Cardiac muscle cell (in vitro differentiated cells and primary cell): ENCODE measurements around the gene SNX33. TPM values are rescaled to one million over a fixed set of nuclear protein-coding genes. Genes with fewer than 3 reads are reported as not detected.

Experiments used
- DNase-seq, 2 donors: peaks; one replicate each; pipeline versions ENCODE4 v3.0.0 to v3.0.0-alpha.2; 2010 to 2017; ENCODE audit warnings: low read depth in 1 of 2, low spot score in 1 of 2
- H3K27ac ChIP-seq: fragments of 200-600 bp; sonication (generic); 2 replicates; pipeline ENCODE4 v1.5.1; 2016
- H3K27me3 ChIP-seq: fragments of 200-600 bp; sonication (generic); 2 replicates; pipeline ENCODE4 v1.6.0; 2016; ENCODE audit warnings: control low read depth
- H3K36me3 ChIP-seq: fragments of 200-600 bp; sonication (generic); 2 replicates; pipeline ENCODE4 v1.5.1; 2016; ENCODE audit warnings: control low read depth
- H3K4me1 ChIP-seq: fragments of 200-600 bp; sonication (generic); 2 replicates; pipeline ENCODE4 v1.8.1; 2017; ENCODE audit warnings: low read depth, mild to moderate bottlenecking, mixed run types
- H3K4me3 ChIP-seq: fragments of 200-600 bp; sonication (generic); 2 replicates; pipeline ENCODE4 v1.5.1; 2016; ENCODE audit warnings: mild to moderate bottlenecking
- H3K9me3 ChIP-seq: fragments of 200-600 bp; sonication (generic); 2 replicates; pipeline ENCODE4 v1.5.1; 2017; ENCODE audit warnings: low read depth, mild to moderate bottlenecking, control low read depth
- CTCF ChIP-seq: IDR thresholded peaks from 2 replicates; pipeline ENCODE4 v1.5.1; 2012; ENCODE audit warnings: low read depth, mild to moderate bottlenecking, low read length
- polyA plus RNA-seq: library from polyadenylated mRNA; unstranded; fragments of >200 nt; fragmentation: Nextera tagmentation; extraction: Ambion mirVana; gene quantifications from 2 replicates; pipeline ENCODE4 v1.2.1, GENCODE V29; 2016
- total RNA-seq: library from RNA; depleted of rRNA; stranded (reverse); fragments of >200 nt; gene quantifications from 2 replicates; pipeline ENCODE4 v1.2.3, GENCODE V29; 2016

Gene SNX33
- total and polyA plus RNA-seq, 2 experiments from 2014 or later = 9.5 to 17.1 TPM

- no peaks in the 10 kb centered on the region for H3K9me3 ChIP-seq
- no peak for TF ChIP-seq CTCF
- H3K27me3 ChIP-seq = no peaks in the 10 kb centered on the region
- no peak for DNase-seq
- peaks cover 29% of the 10 kb centered on the region for H3K36me3 ChIP-seq
- no peak overlapping the region for H3K27ac ChIP-seq
- no peak overlapping the region for H3K4me3 ChIP-seq
- no peaks in the 10 kb centered on the region for H3K4me1 ChIP-seq
Measured at GRCh38 chr15:75606711-75607699, 40.7 kb upstream of the SNX33 start.

GRCh38 chr15:75616766-75617165 is 30.9 kb upstream of the SNX33 start:
- H3K4me3 ChIP-seq = no peak overlapping the region
- TF ChIP-seq CTCF = no peak
- H3K36me3 ChIP-seq = peaks cover 7% of the 10 kb centered on the region
- no peaks in the 10 kb centered on the region for H3K27me3 ChIP-seq
- H3K9me3 ChIP-seq = no peaks in the 10 kb centered on the region
- no peak overlapping the region for H3K27ac ChIP-seq
- no peak for DNase-seq
- H3K4me1 ChIP-seq = no peaks in the 10 kb centered on the region

GRCh38 chr15:75620058-75620820 is 27.5 kb upstream of the SNX33 start:
- Histone ChIP-seq H3K36me3 (peaks cover 7% of the 10 kb centered on the region), H3K4me1 (no peaks in the 10 kb centered on the region), H3K27ac (no peak overlapping the region), H3K27me3 (no peaks in the 10 kb centered on the region), H3K9me3 (no peaks in the 10 kb centered on the region), H3K4me3 (no peak overlapping the region)
- no peak for TF ChIP-seq CTCF
- DNase-seq = peak in 1 of 2 donors; percentile 94

GRCh38 chr15:75620841-75621391 is 26.8 kb upstream of the SNX33 start:
- Histone ChIP-seq H3K4me3 (no peak overlapping the region), H3K27ac (no peak overlapping the region), H3K27me3 (no peaks in the 10 kb centered on the region), H3K9me3 (no peaks in the 10 kb centered on the region), H3K4me1 (no peaks in the 10 kb centered on the region), H3K36me3 (peaks cover 7% of the 10 kb centered on the region)
- peak in 1 of 2 donors; percentile 97 for DNase-seq
- TF ChIP-seq CTCF = peak; percentile 35

GRCh38 chr15:75622505-75622904 is 25.2 kb upstream of the SNX33 start:
- Histone ChIP-seq H3K9me3 (no peaks in the 10 kb centered on the region), H3K27me3 (no peaks in the 10 kb centered on the region), H3K36me3 (peaks cover 7% of the 10 kb centered on the region), H3K4me1 (no peaks in the 10 kb centered on the region), H3K4me3 (no peak overlapping the region), H3K27ac (no peak overlapping the region)
- no peak for DNase-seq
- no peak for TF ChIP-seq CTCF
